Panc1 (cell line): ENCODE measurements around the gene CBY1.

Experiments
- CTCF ChIP-seq: fragments of 450-650 bp; IDR thresholded peaks from 2 replicates; pipeline ENCODE4 v1.5.1; 2017; ENCODE audit warnings: mild to moderate bottlenecking
- TCF7L2 ChIP-seq: IDR thresholded peaks from 2 replicates; pipeline ENCODE4 v1.6.1; 2011; ENCODE audit warnings: mild to moderate bottlenecking, low read depth, low read length, inconsistent platforms

GRCh38 chr22:38698407-38699094, 42.1 kb downstream of the CBY1 start:
- no peak for TF ChIP-seq CTCF
- no peak for TF ChIP-seq TCF7L2
